ENCODE results near the gene LRCH3. TPM values are rescaled to one million over a fixed set of nuclear protein-coding genes. Genes with fewer than 3 reads are reported as not detected.

LRCH3 gene
- total RNA-seq: 70.2 and 73.1 TPM in 2 replicates
- long read RNA-seq, transcript LRCH3-203 (21 exons, 2,970 nt): major isoform, 7 of 74 reads
- long read RNA-seq, partial matches to known transcripts: 20 of 74 reads
- long read RNA-seq, other reads (novel, unspliced or antisense): 47 of 74 reads

DNA sequence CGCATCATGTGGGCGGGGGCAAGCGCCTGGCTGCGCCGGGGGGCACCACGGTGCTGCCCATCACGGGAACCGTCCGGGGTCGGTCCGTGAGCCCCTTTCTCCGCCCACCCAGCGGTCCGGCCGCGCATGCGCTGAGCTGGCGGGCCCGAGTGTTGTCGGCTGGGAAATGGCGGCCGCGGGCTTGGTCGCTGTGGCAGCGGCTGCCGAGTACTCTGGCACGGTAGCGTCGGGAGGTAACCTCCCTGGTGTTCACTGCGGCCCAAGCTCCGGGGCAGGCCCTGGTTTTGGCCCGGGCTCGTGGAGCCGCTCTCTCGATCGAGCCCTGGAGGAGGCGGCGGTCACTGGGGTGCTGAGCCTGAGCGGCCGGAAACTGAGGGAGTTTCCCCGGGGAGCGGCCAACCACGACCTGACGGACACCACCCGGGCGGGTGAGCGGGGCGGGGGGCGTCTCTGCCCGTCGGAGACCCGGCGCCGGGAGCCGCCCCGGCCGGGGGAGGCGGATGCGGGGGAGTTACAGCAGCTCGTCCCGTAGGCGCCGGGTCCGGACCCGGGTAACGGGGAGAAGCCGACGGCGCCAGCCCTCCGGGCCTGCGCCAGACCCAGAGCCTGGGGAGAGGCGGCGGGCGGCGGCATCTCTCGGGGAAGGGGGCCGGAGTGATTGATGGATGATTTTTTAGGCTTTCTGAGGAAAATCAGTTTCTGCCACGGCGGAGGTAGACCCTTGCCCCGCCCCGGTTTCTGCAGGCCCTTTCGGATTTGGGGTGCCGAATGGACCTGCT is at the start of gene LRCH3:
Gene LRCH3 (plus strand): TSS at position 142 of the 779 bp plus-strand sequence. CDS start 25 bp downstream, at position 167.
- DNase-seq (ENCODE audit: extremely low spot score, unreplicated experiment): peak; percentile 98

GRCh38 chr3:197742787-197743186 is 48.3 kb upstream of the LRCH3 start:
- no peaks in the 10 kb centered on the region for H3K9me3 Mint-ChIP-seq (ENCODE audit: unreplicated experiment)
- peaks cover 4% of the 10 kb centered on the region for H3K4me1 Mint-ChIP-seq (ENCODE audit: unreplicated experiment)
- no peak overlapping the region for H3K27ac Mint-ChIP-seq (ENCODE audit: unreplicated experiment)
- H3K27me3 Mint-ChIP-seq (ENCODE audit: unreplicated experiment): no peaks in the 10 kb centered on the region
- no peak overlapping the region for H3K4me3 Mint-ChIP-seq (ENCODE audit: unreplicated experiment)
- TF ChIP-seq, protein P1, sequence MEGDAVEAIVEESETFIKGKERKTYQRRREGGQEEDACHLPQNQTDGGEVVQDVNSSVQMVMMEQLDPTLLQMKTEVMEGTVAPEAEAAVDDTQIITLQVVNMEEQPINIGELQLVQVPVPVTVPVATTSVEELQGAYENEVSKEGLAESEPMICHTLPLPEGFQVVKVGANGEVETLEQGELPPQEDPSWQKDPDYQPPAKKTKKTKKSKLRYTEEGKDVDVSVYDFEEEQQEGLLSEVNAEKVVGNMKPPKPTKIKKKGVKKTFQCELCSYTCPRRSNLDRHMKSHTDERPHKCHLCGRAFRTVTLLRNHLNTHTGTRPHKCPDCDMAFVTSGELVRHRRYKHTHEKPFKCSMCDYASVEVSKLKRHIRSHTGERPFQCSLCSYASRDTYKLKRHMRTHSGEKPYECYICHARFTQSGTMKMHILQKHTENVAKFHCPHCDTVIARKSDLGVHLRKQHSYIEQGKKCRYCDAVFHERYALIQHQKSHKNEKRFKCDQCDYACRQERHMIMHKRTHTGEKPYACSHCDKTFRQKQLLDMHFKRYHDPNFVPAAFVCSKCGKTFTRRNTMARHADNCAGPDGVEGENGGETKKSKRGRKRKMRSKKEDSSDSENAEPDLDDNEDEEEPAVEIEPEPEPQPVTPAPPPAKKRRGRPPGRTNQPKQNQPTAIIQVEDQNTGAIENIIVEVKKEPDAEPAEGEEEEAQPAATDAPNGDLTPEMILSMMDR (IDR thresholded peaks at IDR 0.05): no peak
- no peak for DNase-seq (ENCODE audit: extremely low spot score, unreplicated experiment)
- H3K36me3 Mint-ChIP-seq (ENCODE audit: unreplicated experiment): no peaks in the 10 kb centered on the region

More for the DNA sequence above, at the start of gene LRCH3:
- H3K4me1 Mint-ChIP-seq (ENCODE audit: unreplicated experiment): peaks cover 38% of the 10 kb centered on the region
- no peaks in the 10 kb centered on the region for H3K27me3 Mint-ChIP-seq (ENCODE audit: unreplicated experiment)
- H3K27ac Mint-ChIP-seq (ENCODE audit: unreplicated experiment): peak within 1 kb of the TSS; percentile 98
- H3K4me3 Mint-ChIP-seq (ENCODE audit: unreplicated experiment): peak within 1 kb of the TSS; percentile 97
- TF ChIP-seq, protein P1 (IDR thresholded peaks at IDR 0.05): no peak
- H3K36me3 Mint-ChIP-seq (ENCODE audit: unreplicated experiment): peaks cover 4% of the 10 kb centered on the region
- no peaks in the 10 kb centered on the region for H3K9me3 Mint-ChIP-seq (ENCODE audit: unreplicated experiment)

GRCh38 chr3:197746209-197746608 is 44.8 kb upstream of the LRCH3 start:
- Mint-ChIP-seq H3K27me3 (ENCODE audit: unreplicated experiment) (no peaks in the 10 kb centered on the region), H3K4me1 (ENCODE audit: unreplicated experiment) (peaks cover 9% of the 10 kb centered on the region), H3K27ac (ENCODE audit: unreplicated experiment) (no peak overlapping the region)

DNA sequence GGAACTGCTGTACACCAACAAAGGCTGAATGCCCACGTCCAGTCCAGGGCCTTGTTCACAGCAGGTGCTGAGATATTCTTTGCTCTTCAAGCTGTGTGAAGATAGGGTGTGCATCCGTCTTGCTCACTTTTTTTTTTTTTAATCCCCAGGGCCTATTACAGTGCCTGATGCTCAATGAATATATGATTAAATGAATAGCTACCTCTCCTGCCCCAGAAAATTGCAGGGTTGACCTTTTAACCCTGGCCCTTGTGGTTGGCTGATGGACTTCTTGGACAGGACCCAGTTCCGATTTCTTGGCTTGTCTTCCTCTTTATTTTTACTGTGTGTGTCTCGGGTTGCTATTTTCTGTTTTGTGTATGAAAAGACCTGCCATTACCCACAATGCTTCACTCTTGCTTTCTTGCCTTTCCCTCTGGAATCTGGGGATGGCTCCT is 44.2 kb upstream of the LRCH3 start:
- H3K4me1 Mint-ChIP-seq (ENCODE audit: unreplicated experiment): peaks cover 14% of the 10 kb centered on the region
- no peak overlapping the region for H3K27ac Mint-ChIP-seq (ENCODE audit: unreplicated experiment)
- H3K9me3 Mint-ChIP-seq (ENCODE audit: unreplicated experiment): no peaks in the 10 kb centered on the region
- TF ChIP-seq, protein P1 (IDR thresholded peaks at IDR 0.05): no peak
- H3K36me3 Mint-ChIP-seq (ENCODE audit: unreplicated experiment): no peaks in the 10 kb centered on the region
- no peak for DNase-seq (ENCODE audit: extremely low spot score, unreplicated experiment)
- H3K27me3 Mint-ChIP-seq (ENCODE audit: unreplicated experiment): no peaks in the 10 kb centered on the region
- H3K4me3 Mint-ChIP-seq (ENCODE audit: unreplicated experiment): no peak overlapping the region

More at GRCh38 chr3:197746209-197746608, 44.8 kb upstream of the LRCH3 start:
- Mint-ChIP-seq H3K4me3 (ENCODE audit: unreplicated experiment) (no peak overlapping the region), H3K9me3 (ENCODE audit: unreplicated experiment) (no peaks in the 10 kb centered on the region), H3K36me3 (ENCODE audit: unreplicated experiment) (no peaks in the 10 kb centered on the region)
- no peak for DNase-seq (ENCODE audit: extremely low spot score, unreplicated experiment)
- TF ChIP-seq, protein P1 (IDR thresholded peaks at IDR 0.05): no peak

DNA sequence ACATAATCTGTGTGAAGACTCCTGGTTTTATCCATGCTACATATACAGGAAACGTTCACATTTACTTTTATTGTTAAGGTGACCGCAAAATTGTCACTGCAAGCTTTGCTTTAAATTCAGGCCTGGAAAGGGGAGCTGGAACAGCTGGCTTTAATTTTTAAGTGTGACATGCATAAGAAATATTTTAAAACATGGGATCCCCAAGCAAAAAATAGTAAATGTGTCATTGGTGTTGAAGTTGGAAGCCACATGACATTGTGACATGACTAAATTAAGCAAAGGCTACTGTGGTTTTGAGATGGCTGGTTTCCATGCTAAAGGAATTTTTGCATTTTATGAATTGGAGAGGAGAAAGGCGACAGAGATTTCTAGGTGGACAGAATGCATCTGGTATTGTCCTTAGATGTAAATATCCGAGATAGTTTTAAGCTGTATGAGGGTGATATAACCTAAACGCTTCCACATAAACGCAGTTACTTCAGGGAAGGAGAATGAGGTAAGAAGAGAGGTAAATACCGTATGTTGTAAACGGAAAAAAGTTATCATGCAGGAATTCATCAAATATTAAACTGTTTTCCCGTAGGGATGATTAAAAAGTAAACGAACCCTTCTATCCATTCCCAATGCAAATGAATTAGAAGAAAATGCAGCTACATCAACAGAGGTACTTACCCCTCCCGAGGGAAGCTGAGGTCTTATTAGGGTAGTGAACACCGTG is 42.3 kb upstream of the LRCH3 start:
- no peak for DNase-seq (ENCODE audit: extremely low spot score, unreplicated experiment)
- Mint-ChIP-seq H3K4me1 (ENCODE audit: unreplicated experiment) (peaks cover 26% of the 10 kb centered on the region), H3K4me3 (ENCODE audit: unreplicated experiment) (peak overlapping the region; percentile 87), H3K27ac (ENCODE audit: unreplicated experiment) (peak overlapping the region; percentile 92), H3K36me3 (ENCODE audit: unreplicated experiment) (no peaks in the 10 kb centered on the region), H3K27me3 (ENCODE audit: unreplicated experiment) (no peaks in the 10 kb centered on the region), H3K9me3 (ENCODE audit: unreplicated experiment) (no peaks in the 10 kb centered on the region)
- TF ChIP-seq, protein P1 (IDR thresholded peaks at IDR 0.05): no peak
